GM21390 (cell line): ENCODE results near the gene TGIF2.
"Not testable (repeated sequence)": the region's sequence is repeated elsewhere in the genome, so short reads cannot be mapped to it uniquely, and the experiment has no call there.

ENCODE experiments used
- ATAC-seq: cut with Tn5 transposase; IDR thresholded peaks from one replicate; pipeline ENCODE4 v1.9.1; 2021; ENCODE audit not compliant: unreplicated experiment

Gene TGIF2

GRCh38 chr20:36546111-36546736 lies 27.2 kb upstream of the TGIF2 start:
- no peak for ATAC-seq

- ATAC-seq, result no peak
These were observed 26.0 kb upstream of the TGIF2 start for GRCh38 chr20:36547186-36548005.

GRCh38 chr20:36548006-36548315 lies 25.4 kb upstream of the TGIF2 start:
- ATAC-seq, result no peak

- ATAC-seq, result no peak
These were observed 24.4 kb upstream of the TGIF2 start for GRCh38 chr20:36548704-36549627.

- ATAC-seq, result no peak
These were observed 23.8 kb upstream of the TGIF2 start for GRCh38 chr20:36549628-36549941.

GRCh38 chr20:36549942-36550789 lies 23.2 kb upstream of the TGIF2 start:
- ATAC-seq, result no peak

GRCh38 chr20:36550790-36551299 lies 22.6 kb upstream of the TGIF2 start:
- no peak for ATAC-seq

- no peak for ATAC-seq
These were observed 18.1 kb upstream of the TGIF2 start for GRCh38 chr20:36555248-36555647.

- no peak for ATAC-seq
These were observed 10.7 kb upstream of the TGIF2 start for GRCh38 chr20:36562724-36563123.

GRCh38 chr20:36563374-36563773 lies 10.0 kb upstream of the TGIF2 start:
- no peak for ATAC-seq

GRCh38 chr20:36564078-36564725 lies 9.2 kb upstream of the TGIF2 start:
- ATAC-seq, result not testable (repeated sequence)

- ATAC-seq, result not testable (repeated sequence)
These were observed 8.7 kb upstream of the TGIF2 start for GRCh38 chr20:36564726-36565121.

GRCh38 chr20:36565520-36565919 lies 7.9 kb upstream of the TGIF2 start:
- ATAC-seq, result no peak

- ATAC-seq, result no peak
These were observed 3.5 kb upstream of the TGIF2 start for GRCh38 chr20:36569847-36570429.

GRCh38 chr20:36571564-36572504 lies 1.6 kb upstream of the TGIF2 start:
- ATAC-seq, result no peak

GRCh38 chr20:36572701-36573102 lies 695 bp upstream of the TGIF2 start:
- ATAC-seq, result peak; percentile 4

- ATAC-seq, result no peak
These were observed 485 bp downstream of the TGIF2 start for GRCh38 chr20:36573798-36574365.

- no peak for ATAC-seq
These were observed 1.2 kb downstream of the TGIF2 start for GRCh38 chr20:36574366-36575135.
